Hematopoietic multipotent progenitor cell (in vitro differentiated cells): ENCODE measurements around the gene GFRA4. TPM values are rescaled to one million over a fixed set of nuclear protein-coding genes. Genes with fewer than 3 reads are reported as not detected.

Source experiments
- DNase-seq, 3 donors: peaks; one replicate each; pipeline ENCODE4 v3.0.0-alpha.2; 2011 to 2015; ENCODE audit warnings: low read depth in 2 of 3, low spot score in 2 of 3
- total RNA-seq: library from RNA; depleted of rRNA; stranded (reverse); fragments of >200 nt; gene quantifications from one replicate; pipeline ENCODE4 v1.2.3, GENCODE V29; 2012

The GFRA4 gene
- total RNA-seq, 1 donor: not detected

GRCh38 chr20:3674995-3675900, 12.0 kb upstream of the GFRA4 start:
- DNase-seq: no peak

- no peak for DNase-seq
Observed at GRCh38 chr20:3674447-3674846, 11.2 kb upstream of the GFRA4 start.

DNA sequence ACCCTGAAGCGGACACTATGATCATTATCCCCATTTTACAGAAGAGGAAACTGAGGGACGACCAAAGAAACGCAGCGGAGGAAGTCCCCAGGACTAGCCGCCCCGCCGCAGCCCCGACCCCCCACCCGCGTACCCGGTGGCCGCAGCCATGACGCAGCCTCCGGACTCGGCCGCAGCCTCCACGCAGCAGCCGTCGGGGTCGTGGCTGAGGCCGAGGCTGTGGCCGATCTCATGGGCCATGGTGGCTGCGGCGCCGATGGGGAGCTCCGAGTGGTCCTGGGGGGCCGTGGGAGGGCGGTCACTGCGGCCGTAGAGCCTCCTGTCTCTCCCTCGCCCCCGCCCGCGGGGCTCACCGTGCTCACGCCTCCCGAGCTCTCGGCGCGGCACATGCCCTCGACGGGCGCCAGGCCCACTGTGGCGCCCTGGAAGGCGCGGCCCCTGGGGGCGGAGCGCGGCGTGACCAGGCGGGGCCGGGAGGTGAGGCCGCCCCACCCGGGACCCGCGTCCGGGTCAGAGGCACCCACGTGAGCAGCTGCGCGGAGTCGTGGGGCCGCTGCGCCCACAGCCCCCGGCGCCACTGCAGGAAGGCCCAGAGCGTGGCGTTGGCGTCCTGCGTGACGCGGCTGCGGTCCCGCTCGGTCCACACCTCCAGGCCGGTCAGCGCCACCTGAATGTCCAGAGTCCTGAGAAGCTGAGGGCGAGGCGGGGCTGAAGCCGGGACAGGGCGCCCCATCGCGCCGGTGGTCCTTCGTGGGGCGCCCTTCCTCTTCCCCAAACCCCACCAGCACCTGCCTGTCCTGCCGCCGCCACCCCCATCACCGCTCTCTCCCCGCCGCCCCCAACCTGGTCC, 10.2 kb upstream of the GFRA4 start:
- DNase-seq: no peak

GRCh38 chr20:3672547-3673171, 9.5 kb upstream of the GFRA4 start:
- DNase-seq: peak in 1 of 3 donors; percentile 40

DNA sequence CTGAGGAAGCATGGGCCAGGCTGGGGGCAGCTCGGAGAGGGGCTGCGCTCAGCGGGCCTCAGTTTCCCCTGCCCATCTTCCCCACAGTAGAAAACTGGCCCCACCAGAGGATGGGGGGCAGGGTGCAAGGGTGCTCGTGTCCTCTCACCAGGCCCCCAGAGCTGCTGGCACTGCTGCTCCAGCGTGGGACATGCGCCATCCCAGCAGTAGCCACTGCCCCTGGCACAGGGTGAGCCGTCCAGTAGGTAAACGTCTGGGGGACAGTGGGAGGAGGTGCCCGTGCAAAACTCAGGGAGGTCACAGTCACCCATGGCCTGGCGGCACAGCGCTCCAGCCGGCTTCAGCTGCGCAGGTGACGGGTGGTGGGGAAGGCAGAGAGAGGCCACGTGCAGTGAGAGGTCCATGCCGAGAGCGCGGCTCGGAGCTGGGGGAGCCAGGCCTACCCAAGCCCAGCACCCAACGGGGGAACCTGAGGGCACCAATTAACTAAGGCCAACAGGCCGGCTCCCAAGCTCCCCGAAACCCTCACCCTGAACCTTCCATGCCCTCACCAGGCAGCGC, 8.9 kb upstream of the GFRA4 start:
- DNase-seq: no peak

DNA sequence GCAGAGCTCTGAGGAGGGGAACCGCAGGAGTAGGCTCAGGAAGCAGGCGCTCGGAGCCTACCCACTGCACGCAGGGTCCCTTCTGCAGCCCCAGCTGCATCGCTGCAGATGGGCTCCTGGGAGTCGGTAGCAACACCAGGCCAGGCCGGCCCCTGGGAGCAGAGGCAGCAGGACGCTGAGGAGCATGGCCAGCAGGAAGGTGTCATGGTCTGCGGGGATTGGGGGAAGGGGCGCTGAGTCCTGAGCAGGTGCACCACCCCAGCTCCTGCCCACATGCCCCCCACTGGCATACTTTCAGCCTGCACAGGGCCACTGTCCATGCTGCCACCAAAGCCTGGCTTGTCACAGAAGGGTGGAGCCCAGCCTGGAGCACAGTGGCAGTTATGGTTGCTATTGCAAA, 7.7 kb upstream of the GFRA4 start:
- DNase-seq: no peak

DNA sequence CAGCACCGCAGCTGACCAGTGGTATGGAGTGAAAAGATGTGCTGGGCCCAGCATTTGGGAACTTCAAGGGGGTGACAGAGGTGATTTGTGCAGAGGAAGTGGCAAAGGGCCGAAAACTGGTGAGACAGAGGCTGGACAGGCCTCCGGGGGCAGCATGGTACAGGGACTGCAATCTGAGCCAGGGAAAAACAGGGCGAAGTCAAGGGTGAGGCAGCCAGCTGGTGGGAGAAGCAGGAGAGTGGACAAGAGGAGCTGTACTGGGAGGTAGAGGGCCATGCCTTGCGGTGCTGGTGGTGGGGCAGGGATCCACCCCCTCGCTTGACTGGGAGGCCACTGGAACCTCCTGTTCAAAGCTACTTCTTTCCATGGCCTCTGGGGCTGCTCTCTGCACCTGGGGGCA, 7.3 kb upstream of the GFRA4 start:
- DNase-seq: no peak

DNA sequence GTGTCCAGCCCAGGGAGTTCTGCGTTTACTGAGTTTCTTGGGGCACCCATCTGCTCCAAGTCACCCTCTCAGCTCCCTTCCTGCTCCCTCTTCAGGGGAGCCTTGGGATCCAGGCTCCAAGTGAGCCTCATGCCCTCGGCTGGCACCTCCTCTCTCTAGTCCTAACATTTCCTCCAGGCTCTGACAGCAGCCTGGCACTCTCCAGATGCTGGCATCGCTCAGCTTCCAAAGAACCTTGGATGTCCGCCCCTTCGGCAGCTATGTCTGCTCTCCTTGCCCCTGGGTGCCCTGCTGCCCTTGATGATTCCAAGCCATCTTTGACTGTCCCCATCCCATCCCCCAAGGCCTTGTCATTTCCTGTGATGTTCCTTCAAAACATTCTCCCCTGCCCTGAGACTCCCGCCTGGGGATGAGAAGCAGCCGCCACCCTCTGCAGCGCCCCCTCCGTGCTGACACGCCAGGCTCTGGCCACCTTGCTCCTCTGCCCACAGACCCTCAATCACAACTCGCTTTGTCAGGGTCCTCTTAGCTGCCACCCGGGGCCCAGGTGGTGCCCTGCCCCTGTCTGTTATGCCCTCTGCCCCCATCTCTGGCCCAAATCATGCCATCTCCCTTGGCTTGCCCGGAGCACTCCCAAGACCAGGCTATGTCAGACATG, 6.6 kb upstream of the GFRA4 start:
- no peak for DNase-seq

GRCh38 chr20:3667434-3668037, 4.3 kb upstream of the GFRA4 start:
- no peak for DNase-seq

DNA sequence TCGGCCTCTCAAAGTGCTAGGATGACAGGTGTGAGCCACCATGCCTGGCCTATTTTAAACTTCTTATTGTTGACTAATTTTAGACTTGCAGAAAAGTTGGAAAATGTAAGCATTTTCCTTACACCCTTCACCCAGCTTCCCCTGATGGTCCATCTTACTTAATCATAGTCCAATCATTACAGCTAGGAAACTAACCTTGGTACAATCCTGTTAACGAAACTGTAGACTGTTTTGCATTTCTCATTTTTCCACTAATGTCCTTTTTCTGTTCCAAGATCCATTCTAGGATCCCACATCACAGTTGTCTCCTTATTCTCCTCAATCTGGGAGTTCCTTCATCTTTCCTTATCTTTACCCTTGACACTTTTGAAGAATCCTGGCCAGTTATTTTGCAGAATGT, 659 bp upstream of the GFRA4 start:
- no peak for DNase-seq

DNA sequence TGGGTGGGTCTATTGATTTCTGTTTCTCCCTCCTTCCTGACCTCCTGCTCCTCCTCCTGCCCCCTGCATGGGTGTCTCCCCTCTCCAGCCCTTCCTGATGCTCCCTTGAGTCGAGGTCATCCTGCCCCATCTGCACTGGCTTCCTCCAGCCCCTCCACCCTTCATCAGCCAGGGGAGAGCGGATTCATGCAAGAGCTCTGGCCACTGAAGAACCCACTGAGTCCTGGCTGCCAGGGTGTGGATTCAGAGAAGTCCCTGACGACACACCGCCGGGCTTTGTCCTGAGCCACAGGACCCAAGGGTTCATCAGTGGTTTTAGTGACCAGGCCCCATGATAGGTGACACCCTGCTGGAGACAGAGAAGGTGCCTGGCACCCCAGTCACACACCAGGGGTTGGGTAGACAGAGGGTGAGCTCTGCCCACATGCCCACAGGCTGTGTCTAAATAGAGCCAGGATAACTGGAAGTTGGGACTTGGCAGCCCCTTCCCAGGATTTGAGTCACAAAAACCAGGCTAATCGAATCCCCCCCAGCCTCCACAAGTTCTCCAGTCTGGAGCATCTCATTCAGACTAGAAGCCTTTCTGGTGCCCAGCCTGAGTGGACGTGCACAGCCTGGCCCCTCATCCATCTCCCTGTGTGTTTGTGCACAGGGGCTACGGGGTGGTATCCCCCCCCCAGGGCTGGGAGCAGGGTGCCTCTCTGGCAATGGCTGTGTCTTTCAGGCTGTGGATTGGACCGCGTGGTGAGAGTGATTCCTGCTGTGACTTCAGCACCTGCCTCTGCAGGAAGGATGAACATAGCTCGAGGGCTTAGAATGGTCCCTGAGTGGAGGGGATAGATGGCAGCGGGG, 1.2 kb downstream of the GFRA4 start:
- DNase-seq: no peak

DNA sequence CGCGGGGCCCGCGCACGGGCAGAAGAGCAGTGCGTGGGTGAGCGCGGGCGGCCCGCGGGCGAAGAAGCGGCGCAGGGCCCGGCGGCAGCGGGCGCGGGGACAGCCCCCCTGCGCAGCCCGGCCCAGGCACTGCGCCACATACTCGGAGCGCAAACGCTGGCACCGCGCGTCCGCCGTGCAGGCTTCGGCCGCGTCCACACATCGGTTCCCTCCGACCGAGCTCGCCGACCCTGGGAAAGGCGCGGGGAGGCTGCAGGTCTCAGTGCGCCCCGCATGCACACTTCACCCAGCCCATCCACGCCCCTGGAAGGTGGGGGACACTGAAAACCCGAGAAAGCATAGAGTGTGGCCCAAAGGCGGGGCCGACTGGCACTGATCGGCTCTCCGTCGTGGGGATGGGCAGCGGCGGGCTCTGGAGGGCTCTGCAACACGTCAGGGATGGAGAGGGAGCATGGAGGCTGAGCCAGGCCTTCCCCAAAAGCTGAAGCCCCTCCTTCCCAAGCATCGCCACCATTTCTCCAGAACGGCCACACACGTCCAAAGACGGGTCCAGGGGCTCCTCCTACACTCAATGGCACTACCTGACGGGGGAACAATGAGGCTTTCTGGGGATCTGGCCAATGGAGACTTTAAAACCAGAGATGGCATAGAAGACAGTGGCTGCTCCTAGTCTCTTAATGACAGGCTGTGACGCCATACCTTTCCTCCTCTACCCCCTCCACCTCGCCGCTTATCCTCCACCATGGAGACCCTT, 2.0 kb downstream of the GFRA4 start:
- DNase-seq: no peak

DNA sequence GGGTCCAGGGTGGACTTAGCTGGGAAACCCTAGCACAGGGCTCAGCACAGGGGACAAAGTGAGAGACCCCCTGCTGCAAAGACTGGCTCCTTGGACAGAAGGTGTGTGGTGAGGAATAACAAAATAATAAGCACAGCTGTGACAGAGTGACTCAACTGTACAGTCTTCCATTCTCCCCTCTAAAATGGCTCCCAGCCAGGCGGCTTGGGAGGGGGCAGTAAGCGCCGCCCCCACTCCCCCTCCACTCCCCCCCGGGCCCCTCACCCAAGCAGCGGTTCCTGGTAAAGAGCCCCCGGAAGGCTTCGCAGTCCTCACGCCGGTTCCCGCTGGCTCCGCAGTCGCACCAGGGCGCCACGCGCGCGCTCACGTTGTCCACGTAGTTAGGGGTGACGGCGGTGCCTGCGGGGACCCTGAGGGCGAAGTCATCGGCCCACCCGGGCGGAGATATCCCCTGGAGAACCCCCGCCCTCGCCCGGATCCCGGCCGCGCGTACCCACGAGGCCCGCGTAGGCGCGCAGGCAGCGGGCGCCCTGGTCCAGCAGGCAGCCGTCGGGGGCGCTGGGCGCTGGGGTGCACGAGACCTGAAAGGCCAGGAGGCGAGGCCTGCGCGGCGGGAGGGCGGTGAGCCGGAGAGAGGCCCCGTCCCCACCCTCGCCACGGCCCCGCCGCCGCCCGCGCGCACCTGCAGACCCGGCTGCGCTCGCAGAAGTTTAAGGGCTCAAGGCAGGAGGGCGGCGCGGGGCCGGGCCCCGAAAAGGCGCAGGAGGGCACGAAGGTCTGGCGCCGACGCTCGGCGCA, 2.7 kb downstream of the GFRA4 start:
- no peak for DNase-seq

DNA sequence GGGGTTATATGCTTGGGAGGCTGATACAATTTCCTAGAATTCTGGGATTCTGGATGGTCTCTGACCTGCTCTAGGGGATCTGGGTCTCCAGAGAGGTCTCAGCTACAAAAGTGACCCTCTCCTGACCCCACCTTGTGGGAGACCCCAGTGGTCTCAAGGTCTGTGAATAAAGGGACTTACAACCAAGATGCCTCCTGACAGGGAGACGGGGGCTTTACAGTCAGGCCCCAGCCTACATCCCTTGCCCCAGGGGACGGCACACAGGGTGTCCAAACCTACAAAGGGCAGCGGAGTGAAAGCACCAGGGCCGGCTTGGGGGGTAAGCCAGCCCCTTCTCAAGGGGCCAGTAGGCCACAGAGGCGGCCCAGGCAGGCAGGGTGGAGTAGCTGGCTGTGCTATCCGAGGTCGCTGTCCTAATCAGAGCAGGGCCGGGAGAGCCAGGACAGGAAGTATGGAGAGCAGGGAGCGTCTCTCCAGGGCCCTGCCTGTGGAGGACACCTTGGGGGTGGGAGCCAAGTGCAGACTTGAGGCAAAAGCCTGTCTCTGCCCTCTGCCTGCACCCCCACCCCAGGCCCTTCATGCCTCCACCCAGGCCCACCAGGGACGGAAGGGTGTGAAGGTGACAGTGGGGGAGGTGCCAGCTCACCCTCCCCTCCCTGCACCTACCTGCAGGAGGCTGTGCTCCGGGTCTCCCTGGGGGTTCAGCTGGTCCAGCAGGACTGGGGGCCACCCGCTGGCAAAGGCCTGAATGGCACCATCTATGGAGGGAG, 3.5 kb downstream of the GFRA4 start:
- no peak for DNase-seq

- no peak for DNase-seq
Observed at GRCh38 chr20:3658716-3659491, 4.3 kb downstream of the GFRA4 start.
